HAP-1 (cell line): ENCODE results near the gene TMED7.

Experiments
- DNase-seq, 2 experiments: peaks; one replicate each; pipeline ENCODE4 v3.0.0-alpha.2; 2016 to 2020; ENCODE audit warnings: low spot score in 2 of 2
- H3K27me3 ChIP-seq: fragments of 250-450 bp; sonication (Bioruptor Pico); 2 replicates; pipeline ENCODE4 v1.5.1; 2020; ENCODE audit warnings: low read depth, mild to moderate bottlenecking, moderate library complexity
- H3K36me3 ChIP-seq: fragments of 250-450 bp; sonication (Bioruptor Pico); replicated peaks from 2 replicates; pipeline ENCODE4 v1.5.1; 2020; ENCODE audit warnings: mild to moderate bottlenecking
- H3K4me1 ChIP-seq: fragments of 250-450 bp; sonication (Bioruptor Pico); 2 replicates; pipeline ENCODE4 v1.5.1; 2020; ENCODE audit warnings: mild to moderate bottlenecking
- H3K4me3 ChIP-seq: fragments of 250-450 bp; sonication (Bioruptor Pico); 2 replicates; pipeline ENCODE4 v1.5.1; 2020; ENCODE audit warnings: mild to moderate bottlenecking, moderate library complexity
- H3K9me3 ChIP-seq: fragments of 250-450 bp; sonication (Bioruptor Pico); 2 replicates; pipeline ENCODE4 v1.5.1; 2020; ENCODE audit warnings: mild to moderate bottlenecking, moderate library complexity
- in situ Hi-C: fragments of 300-500 bp; cut with MboI; formaldehyde crosslinking; loops from 3 replicates; pipeline ENCODE4 v1.14.3; 2020; ENCODE audit warnings: low sequenced_read_pairs, inconsistent platforms, mixed read lengths

TMED7 gene

GRCh38 chr5:115616892-115617291, 8.9 kb downstream of the TMED7 start:
- H3K36me3 ChIP-seq, result peaks cover 51% of the 10 kb centered on the region
- peaks cover 8% of the 10 kb centered on the region for H3K4me1 ChIP-seq
- DNase-seq, result no peak
- H3K4me3 ChIP-seq, result no peak overlapping the region
- no peaks in the 10 kb centered on the region for H3K9me3 ChIP-seq
- in situ Hi-C loops, result no loop called here
- H3K27me3 ChIP-seq, result no peaks in the 10 kb centered on the region

- Histone ChIP-seq H3K9me3 (no peaks in the 10 kb centered on the region), H3K27me3 (no peaks in the 10 kb centered on the region), H3K36me3 (peaks cover 51% of the 10 kb centered on the region), H3K4me3 (no peak overlapping the region), H3K4me1 (peaks cover 5% of the 10 kb centered on the region; the same call in 1 of the 2 replicates)
- DNase-seq, result no peak
- in situ Hi-C loops, result no loop called here
Measured at GRCh38 chr5:115616472-115616871, 9.4 kb downstream of the TMED7 start.

GRCh38 chr5:115611873-115612272, 14.0 kb downstream of the TMED7 start:
- no peak for DNase-seq
- Histone ChIP-seq H3K27me3 (no peaks in the 10 kb centered on the region), H3K4me3 (no peak overlapping the region), H3K9me3 (no peaks in the 10 kb centered on the region), H3K4me1 (peaks cover 2% of the 10 kb centered on the region; the same call in 1 of the 2 replicates), H3K36me3 (peaks cover 24% of the 10 kb centered on the region)
- in situ Hi-C loops, result no loop called here

GRCh38 chr5:115607935-115608334, 17.9 kb downstream of the TMED7 start:
- in situ Hi-C loops, result no loop called here
- Histone ChIP-seq H3K36me3 (no peaks in the 10 kb centered on the region; the same call in 1 of the 2 replicates), H3K27me3 (no peaks in the 10 kb centered on the region), H3K9me3 (no peaks in the 10 kb centered on the region), H3K4me1 (peaks cover 4% of the 10 kb centered on the region), H3K4me3 (no peak overlapping the region)
- no peak for DNase-seq

GRCh38 chr5:115605436-115605835, 20.4 kb downstream of the TMED7 start:
- Histone ChIP-seq H3K36me3 (no peaks in the 10 kb centered on the region), H3K4me3 (no peak overlapping the region), H3K4me1 (peaks cover 8% of the 10 kb centered on the region), H3K27me3 (no peaks in the 10 kb centered on the region), H3K9me3 (no peaks in the 10 kb centered on the region)
- in situ Hi-C loops, result no loop called here
- no peak for DNase-seq

- H3K27me3 ChIP-seq, result no peaks in the 10 kb centered on the region
- H3K4me1 ChIP-seq, result peaks cover 6% of the 10 kb centered on the region; the same call in 1 of the 2 replicates
- H3K4me3 ChIP-seq, result no peak overlapping the region; the same call in 1 of the 2 replicates
- H3K36me3 ChIP-seq, result no peaks in the 10 kb centered on the region
- peak; percentile 16 to 42 for DNase-seq
- no peaks in the 10 kb centered on the region for H3K9me3 ChIP-seq
- in situ Hi-C loops, result no loop called here
Measured at GRCh38 chr5:115602591-115603125, 23.2 kb downstream of the TMED7 start.

- in situ Hi-C loops, result no loop called here
- Histone ChIP-seq H3K4me1 (peaks cover 6% of the 10 kb centered on the region; the same call in 1 of the 2 replicates), H3K4me3 (peak within 1 kb of the TSS; percentile 29), H3K36me3 (no peaks in the 10 kb centered on the region), H3K9me3 (no peaks in the 10 kb centered on the region), H3K27me3 (no peaks in the 10 kb centered on the region)
- peak in 1 of 2 experiments; percentile 55 for DNase-seq
Measured at GRCh38 chr5:115601701-115602590, 23.9 kb downstream of the TMED7 start, which contains the start of gene TICAM2. Gene TICAM2, minus strand, starts transcription at chr5:115602479. Its CDS starts 21,223 bp downstream, at chr5:115581256.

- Histone ChIP-seq H3K4me3 (no peak overlapping the region), H3K4me1 (peaks cover 6% of the 10 kb centered on the region; the same call in 1 of the 2 replicates), H3K27me3 (no peaks in the 10 kb centered on the region), H3K9me3 (no peaks in the 10 kb centered on the region), H3K36me3 (no peaks in the 10 kb centered on the region)
- no peak for DNase-seq
- in situ Hi-C loops, result no loop called here
Measured at GRCh38 chr5:115600766-115601165, 25.1 kb downstream of the TMED7 start.

- DNase-seq, result no peak
- Histone ChIP-seq H3K9me3 (no peaks in the 10 kb centered on the region), H3K36me3 (no peaks in the 10 kb centered on the region), H3K4me3 (no peak overlapping the region), H3K27me3 (no peaks in the 10 kb centered on the region), H3K4me1 (peaks cover 6% of the 10 kb centered on the region; the same call in 1 of the 2 replicates)
- in situ Hi-C loops, result no loop called here
Measured at GRCh38 chr5:115599924-115600323, 25.9 kb downstream of the TMED7 start.

- H3K36me3 ChIP-seq, result no peaks in the 10 kb centered on the region
- DNase-seq, result no peak
- in situ Hi-C loops, result no loop called here
- no peak overlapping the region for H3K4me3 ChIP-seq
- no peaks in the 10 kb centered on the region for H3K9me3 ChIP-seq
- peaks cover 6% of the 10 kb centered on the region; the same call in 1 of the 2 replicates for H3K4me1 ChIP-seq
- no peaks in the 10 kb centered on the region for H3K27me3 ChIP-seq
Measured at GRCh38 chr5:115599502-115599901, 26.3 kb downstream of the TMED7 start.

GRCh38 chr5:115594128-115595047, 31.4 kb downstream of the TMED7 start:
- in situ Hi-C loops, result no loop called here

GRCh38 chr5:115589043-115589442, 36.8 kb downstream of the TMED7 start:
- DNase-seq, result no peak
- Histone ChIP-seq H3K36me3 (no peaks in the 10 kb centered on the region), H3K4me3 (no peak overlapping the region), H3K27me3 (no peaks in the 10 kb centered on the region), H3K9me3 (no peaks in the 10 kb centered on the region), H3K4me1 (no peaks in the 10 kb centered on the region)
- in situ Hi-C loops, result no loop called here

More at GRCh38 chr5:115594128-115595047, 31.4 kb downstream of the TMED7 start:
- Histone ChIP-seq H3K4me3 (no peak overlapping the region), H3K4me1 (no peaks in the 10 kb centered on the region), H3K36me3 (no peaks in the 10 kb centered on the region), H3K9me3 (no peaks in the 10 kb centered on the region), H3K27me3 (no peaks in the 10 kb centered on the region)
- no peak for DNase-seq

GRCh38 chr5:115588640-115589039, 37.2 kb downstream of the TMED7 start:
- no peaks in the 10 kb centered on the region for H3K9me3 ChIP-seq
- in situ Hi-C loops, result no loop called here
- DNase-seq, result no peak

More at GRCh38 chr5:115588640-115589039, 37.2 kb downstream of the TMED7 start:
- Histone ChIP-seq H3K4me1 (no peaks in the 10 kb centered on the region), H3K4me3 (no peak overlapping the region), H3K36me3 (no peaks in the 10 kb centered on the region), H3K27me3 (no peaks in the 10 kb centered on the region)
